HepG2 (cell line): ENCODE data around the gene CBX2. TPM values are rescaled to one million over a fixed set of nuclear protein-coding genes. Genes with fewer than 3 reads are reported as not detected.

Experiments
- NFYB ChIP-seq: sonication (generic); formaldehyde crosslinking; IDR thresholded peaks from 2 replicates; pipeline ENCODE4 v1.4.0; 2020; ENCODE audit warnings: missing genetic modification reagents
- TCF12 ChIP-seq, 2 experiments: fragments of 450-650 bp in 1 of 2; sonication (generic) in 1 of 2; formaldehyde crosslinking in 1 of 2; IDR thresholded peaks; 2 replicates each; pipeline versions ENCODE4 v1.6.1 to v1.8.0; 2017 to 2022; ENCODE audit warnings: antibody characterized with exemption in 1 of 2, mild to moderate bottlenecking in 1 of 2, missing genetic modification reagents in 1 of 2, moderate library complexity in 1 of 2
- THAP11 ChIP-seq: IDR thresholded peaks from 2 replicates; pipeline ENCODE4 v1.6.1; 2016; ENCODE audit warnings: missing biosample characterization, missing genetic modification reagents
- ZNF335 ChIP-seq: sonication (generic); formaldehyde crosslinking; IDR thresholded peaks from 2 replicates; pipeline ENCODE4 v1.4.0; 2020; ENCODE audit warnings: missing genetic modification reagents
- polyA plus RNA-seq, 8 experiments: library from polyadenylated mRNA; depleted of rRNA in 3 of 8; stranded (reverse) in 7 of 8; unstranded in 1 of 8; fragments of >200 nt; fragmentation: Illumina TruSeq in 4 of 8; extraction: Trizol in 4 of 8; gene quantifications; 2 replicates each; pipeline versions ENCODE4 v1.2.1 to v1.2.3, GENCODE V29; 2011 to 2016; ENCODE audit warnings: low read depth in 4 of 8, missing spikeins in 1 of 8, mixed read lengths in 1 of 8; ENCODE audit not compliant: insufficient read depth in 1 of 8
- total RNA-seq, 5 experiments: library from RNA; depleted of rRNA; stranded (reverse); fragments of >200 nt; fragmentation: Illumina TruSeq; extraction: Trizol; gene quantifications; 2 replicates each; pipeline ENCODE4 v1.2.3, GENCODE V29; 2016; ENCODE audit warnings: low read depth in 1 of 5
- TF ChIP-seq, protein P1 (sequence below): sonication (generic); formaldehyde crosslinking; IDR thresholded peaks from 2 replicates; pipeline ENCODE4 v1.5.0; 2020; ENCODE audit warnings: mild to moderate bottlenecking, missing genetic modification reagents, borderline replicate concordance
- TF ChIP-seq, protein P2 (sequence below): sonication (generic); formaldehyde crosslinking; IDR thresholded peaks from 2 replicates; pipeline ENCODE4 v1.4.0; 2020; ENCODE audit warnings: missing genetic modification reagents, borderline replicate concordance
- TF ChIP-seq, protein P3 (sequence below): sonication (generic); formaldehyde crosslinking; IDR thresholded peaks from 2 replicates; pipeline ENCODE4 v1.8.1; 2023; ENCODE audit warnings: mild to moderate bottlenecking, inconsistent platforms, moderate library complexity, missing genetic modification reagents, borderline replicate concordance
- TF ChIP-seq, protein P4 (sequence below): sonication (generic); formaldehyde crosslinking; IDR thresholded peaks from 2 replicates; pipeline ENCODE4 v1.4.0; 2020; ENCODE audit warnings: missing genetic modification reagents

Gene CBX2
- total and polyA plus RNA-seq, 2 of the 13 experiments (the other 11 are each of a cell fraction or from before 2014, with no cell fraction given) = 14.5 to 31.1 TPM

DNA sequence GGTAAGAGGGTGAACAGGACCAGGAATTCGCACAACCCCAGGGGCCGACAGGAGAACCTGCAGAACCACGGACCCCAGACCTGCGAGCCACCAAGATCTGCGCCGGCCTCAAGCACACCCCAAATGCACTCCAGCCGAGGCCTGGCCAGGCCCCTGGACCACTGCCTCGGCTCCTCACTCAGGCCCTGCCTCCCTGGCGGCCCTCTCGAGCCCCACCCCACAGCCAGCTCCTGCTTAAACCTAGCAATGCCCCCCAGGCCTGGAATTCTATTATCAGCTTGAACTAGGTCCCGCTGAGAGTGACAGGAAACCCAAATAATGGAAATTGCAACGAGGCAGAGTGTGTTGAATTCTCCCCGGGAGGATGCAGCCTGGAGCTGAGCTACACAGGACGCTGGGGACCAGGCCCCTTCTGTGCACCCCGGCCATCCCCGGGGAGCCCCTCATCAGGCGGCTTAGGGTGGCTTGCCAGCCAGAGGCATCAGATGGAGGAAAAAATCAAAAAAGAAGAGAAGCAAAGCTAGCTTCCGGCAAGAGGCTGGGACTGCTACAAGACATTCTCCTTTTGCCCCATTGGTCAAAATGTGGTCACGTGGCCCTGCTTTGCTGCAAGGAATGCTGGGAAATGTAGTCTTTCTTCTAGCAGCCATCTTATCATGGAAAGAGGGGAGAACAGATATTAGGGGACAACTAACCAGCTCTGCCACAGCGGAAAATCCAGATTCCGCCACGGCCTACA lies 49.6 kb upstream of the CBX2 start (continued):
- TF ChIP-seq, protein P1, sequence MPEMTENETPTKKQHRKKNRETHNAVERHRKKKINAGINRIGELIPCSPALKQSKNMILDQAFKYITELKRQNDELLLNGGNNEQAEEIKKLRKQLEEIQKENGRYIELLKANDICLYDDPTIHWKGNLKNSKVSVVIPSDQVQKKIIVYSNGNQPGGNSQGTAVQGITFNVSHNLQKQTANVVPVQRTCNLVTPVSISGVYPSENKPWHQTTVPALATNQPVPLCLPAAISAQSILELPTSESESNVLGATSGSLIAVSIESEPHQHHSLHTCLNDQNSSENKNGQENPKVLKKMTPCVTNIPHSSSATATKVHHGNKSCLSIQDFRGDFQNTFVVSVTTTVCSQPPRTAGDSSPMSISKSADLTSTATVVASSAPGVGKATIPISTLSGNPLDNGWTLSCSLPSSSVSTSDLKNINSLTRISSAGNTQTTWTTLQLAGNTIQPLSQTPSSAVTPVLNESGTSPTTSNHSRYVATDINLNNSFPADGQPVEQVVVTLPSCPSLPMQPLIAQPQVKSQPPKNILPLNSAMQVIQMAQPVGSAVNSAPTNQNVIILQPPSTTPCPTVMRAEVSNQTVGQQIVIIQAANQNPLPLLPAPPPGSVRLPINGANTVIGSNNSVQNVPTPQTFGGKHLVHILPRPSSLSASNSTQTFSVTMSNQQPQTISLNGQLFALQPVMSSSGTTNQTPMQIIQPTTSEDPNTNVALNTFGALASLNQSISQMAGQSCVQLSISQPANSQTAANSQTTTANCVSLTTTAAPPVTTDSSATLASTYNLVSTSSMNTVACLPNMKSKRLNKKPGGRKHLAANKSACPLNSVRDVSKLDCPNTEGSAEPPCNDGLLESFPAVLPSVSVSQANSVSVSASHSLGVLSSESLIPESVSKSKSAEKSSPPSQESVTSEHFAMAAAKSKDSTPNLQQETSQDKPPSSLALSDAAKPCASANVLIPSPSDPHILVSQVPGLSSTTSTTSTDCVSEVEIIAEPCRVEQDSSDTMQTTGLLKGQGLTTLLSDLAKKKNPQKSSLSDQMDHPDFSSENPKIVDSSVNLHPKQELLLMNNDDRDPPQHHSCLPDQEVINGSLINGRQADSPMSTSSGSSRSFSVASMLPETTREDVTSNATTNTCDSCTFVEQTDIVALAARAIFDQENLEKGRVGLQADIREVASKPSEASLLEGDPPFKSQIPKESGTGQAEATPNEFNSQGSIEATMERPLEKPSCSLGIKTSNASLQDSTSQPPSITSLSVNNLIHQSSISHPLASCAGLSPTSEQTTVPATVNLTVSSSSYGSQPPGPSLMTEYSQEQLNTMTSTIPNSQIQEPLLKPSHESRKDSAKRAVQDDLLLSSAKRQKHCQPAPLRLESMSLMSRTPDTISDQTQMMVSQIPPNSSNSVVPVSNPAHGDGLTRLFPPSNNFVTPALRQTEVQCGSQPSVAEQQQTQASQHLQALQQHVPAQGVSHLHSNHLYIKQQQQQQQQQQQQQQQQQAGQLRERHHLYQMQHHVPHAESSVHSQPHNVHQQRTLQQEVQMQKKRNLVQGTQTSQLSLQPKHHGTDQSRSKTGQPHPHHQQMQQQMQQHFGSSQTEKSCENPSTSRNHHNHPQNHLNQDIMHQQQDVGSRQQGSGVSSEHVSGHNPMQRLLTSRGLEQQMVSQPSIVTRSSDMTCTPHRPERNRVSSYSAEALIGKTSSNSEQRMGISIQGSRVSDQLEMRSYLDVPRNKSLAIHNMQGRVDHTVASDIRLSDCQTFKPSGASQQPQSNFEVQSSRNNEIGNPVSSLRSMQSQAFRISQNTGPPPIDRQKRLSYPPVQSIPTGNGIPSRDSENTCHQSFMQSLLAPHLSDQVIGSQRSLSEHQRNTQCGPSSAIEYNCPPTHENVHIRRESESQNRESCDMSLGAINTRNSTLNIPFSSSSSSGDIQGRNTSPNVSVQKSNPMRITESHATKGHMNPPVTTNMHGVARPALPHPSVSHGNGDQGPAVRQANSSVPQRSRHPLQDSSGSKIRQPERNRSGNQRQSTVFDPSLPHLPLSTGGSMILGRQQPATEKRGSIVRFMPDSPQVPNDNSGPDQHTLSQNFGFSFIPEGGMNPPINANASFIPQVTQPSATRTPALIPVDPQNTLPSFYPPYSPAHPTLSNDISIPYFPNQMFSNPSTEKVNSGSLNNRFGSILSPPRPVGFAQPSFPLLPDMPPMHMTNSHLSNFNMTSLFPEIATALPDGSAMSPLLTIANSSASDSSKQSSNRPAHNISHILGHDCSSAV (CRISPR knock-in tag) = no peak
- TF ChIP-seq, protein P2, sequence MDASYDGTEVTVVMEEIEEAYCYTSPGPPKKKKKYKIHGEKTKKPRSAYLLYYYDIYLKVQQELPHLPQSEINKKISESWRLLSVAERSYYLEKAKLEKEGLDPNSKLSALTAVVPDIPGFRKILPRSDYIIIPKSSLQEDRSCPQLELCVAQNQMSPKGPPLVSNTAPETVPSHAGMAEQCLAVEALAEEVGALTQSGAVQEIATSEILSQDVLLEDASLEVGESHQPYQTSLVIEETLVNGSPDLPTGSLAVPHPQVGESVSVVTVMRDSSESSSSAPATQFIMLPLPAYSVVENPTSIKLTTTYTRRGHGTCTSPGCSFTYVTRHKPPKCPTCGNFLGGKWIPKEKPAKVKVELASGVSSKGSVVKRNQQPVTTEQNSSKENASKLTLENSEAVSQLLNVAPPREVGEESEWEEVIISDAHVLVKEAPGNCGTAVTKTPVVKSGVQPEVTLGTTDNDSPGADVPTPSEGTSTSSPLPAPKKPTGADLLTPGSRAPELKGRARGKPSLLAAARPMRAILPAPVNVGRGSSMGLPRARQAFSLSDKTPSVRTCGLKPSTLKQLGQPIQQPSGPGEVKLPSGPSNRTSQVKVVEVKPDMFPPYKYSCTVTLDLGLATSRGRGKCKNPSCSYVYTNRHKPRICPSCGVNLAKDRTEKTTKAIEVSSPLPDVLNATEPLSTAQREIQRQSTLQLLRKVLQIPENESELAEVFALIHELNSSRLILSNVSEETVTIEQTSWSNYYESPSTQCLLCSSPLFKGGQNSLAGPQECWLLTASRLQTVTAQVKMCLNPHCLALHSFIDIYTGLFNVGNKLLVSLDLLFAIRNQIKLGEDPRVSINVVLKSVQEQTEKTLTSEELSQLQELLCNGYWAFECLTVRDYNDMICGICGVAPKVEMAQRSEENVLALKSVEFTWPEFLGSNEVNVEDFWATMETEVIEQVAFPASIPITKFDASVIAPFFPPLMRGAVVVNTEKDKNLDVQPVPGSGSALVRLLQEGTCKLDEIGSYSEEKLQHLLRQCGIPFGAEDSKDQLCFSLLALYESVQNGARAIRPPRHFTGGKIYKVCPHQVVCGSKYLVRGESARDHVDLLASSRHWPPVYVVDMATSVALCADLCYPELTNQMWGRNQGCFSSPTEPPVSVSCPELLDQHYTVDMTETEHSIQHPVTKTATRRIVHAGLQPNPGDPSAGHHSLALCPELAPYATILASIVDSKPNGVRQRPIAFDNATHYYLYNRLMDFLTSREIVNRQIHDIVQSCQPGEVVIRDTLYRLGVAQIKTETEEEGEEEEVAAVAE (CRISPR knock-in tag) = peak; percentile 87
- TF ChIP-seq, protein P3, sequence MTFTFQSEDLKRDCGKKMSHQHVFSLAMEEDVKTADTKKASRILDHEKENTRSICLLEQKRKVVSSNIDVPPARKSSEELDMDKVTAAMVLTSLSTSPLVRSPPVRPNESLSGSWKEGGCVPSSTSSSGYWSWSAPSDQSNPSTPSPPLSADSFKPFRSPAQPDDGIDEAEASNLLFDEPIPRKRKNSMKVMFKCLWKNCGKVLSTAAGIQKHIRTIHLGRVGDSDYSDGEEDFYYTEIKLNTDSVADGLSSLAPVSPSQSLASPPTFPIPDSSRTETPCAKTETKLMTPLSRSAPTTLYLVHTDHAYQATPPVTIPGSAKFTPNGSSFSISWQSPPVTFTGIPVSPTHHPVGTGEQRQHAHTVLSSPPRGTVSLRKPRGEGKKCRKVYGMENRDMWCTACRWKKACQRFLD (CRISPR knock-in tag) = 0 out of 2 replicates have a peak, but pooled peaks have one; percentile 62
- TF ChIP-seq ZNF335 (CRISPR knock-in tag) (peak; percentile 80), THAP11 (CRISPR knock-in tag) (peak; percentile 99), TCF12 (IDR thresholded peaks at IDR 0.05) (no peak), TCF12 (CRISPR knock-in tag; IDR thresholded peaks at IDR 0.05) (no peak), NFYB (CRISPR knock-in tag) (peak; percentile 85)
- TF ChIP-seq, protein P4, sequence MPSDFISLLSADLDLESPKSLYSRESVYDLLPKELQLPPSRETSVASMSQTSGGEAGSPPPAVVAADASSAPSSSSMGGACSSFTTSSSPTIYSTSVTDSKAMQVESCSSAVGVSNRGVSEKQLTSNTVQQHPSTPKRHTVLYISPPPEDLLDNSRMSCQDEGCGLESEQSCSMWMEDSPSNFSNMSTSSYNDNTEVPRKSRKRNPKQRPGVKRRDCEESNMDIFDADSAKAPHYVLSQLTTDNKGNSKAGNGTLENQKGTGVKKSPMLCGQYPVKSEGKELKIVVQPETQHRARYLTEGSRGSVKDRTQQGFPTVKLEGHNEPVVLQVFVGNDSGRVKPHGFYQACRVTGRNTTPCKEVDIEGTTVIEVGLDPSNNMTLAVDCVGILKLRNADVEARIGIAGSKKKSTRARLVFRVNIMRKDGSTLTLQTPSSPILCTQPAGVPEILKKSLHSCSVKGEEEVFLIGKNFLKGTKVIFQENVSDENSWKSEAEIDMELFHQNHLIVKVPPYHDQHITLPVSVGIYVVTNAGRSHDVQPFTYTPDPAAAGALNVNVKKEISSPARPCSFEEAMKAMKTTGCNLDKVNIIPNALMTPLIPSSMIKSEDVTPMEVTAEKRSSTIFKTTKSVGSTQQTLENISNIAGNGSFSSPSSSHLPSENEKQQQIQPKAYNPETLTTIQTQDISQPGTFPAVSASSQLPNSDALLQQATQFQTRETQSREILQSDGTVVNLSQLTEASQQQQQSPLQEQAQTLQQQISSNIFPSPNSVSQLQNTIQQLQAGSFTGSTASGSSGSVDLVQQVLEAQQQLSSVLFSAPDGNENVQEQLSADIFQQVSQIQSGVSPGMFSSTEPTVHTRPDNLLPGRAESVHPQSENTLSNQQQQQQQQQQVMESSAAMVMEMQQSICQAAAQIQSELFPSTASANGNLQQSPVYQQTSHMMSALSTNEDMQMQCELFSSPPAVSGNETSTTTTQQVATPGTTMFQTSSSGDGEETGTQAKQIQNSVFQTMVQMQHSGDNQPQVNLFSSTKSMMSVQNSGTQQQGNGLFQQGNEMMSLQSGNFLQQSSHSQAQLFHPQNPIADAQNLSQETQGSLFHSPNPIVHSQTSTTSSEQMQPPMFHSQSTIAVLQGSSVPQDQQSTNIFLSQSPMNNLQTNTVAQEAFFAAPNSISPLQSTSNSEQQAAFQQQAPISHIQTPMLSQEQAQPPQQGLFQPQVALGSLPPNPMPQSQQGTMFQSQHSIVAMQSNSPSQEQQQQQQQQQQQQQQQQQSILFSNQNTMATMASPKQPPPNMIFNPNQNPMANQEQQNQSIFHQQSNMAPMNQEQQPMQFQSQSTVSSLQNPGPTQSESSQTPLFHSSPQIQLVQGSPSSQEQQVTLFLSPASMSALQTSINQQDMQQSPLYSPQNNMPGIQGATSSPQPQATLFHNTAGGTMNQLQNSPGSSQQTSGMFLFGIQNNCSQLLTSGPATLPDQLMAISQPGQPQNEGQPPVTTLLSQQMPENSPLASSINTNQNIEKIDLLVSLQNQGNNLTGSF (CRISPR knock-in tag) = no peak
